Adrenal gland (tissue), 5 donors: ENCODE results near the gene GRB14.

Experiments
- POLR2A ChIP-seq, 2 donors: fragments of 450-650 bp; IDR thresholded peaks; one replicate each; pipeline ENCODE4 v1.6.1; 2017; ENCODE audit warnings: antibody characterized with exemption in 2 of 2, mild to moderate bottlenecking in 2 of 2, moderate library complexity in 1 of 2
- TF ChIP-seq, protein P1 (sequence below), 6 experiments: fragments of 450-650 bp in 4 of 6; fragments of 200-600 bp in 2 of 6; sonication (generic) in 1 of 6; IDR thresholded peaks; 1 replicate in 5 of 6; 2 replicates in 1 of 6; pipeline versions ENCODE4 v1.5.1 to v1.8.0; 2016 to 2021; ENCODE audit warnings: antibody characterized with exemption in 6 of 6, mild to moderate bottlenecking in 2 of 6, moderate library complexity in 1 of 6
- donor health status: DM: no; HTN: no; CAD: no.

DNA sequence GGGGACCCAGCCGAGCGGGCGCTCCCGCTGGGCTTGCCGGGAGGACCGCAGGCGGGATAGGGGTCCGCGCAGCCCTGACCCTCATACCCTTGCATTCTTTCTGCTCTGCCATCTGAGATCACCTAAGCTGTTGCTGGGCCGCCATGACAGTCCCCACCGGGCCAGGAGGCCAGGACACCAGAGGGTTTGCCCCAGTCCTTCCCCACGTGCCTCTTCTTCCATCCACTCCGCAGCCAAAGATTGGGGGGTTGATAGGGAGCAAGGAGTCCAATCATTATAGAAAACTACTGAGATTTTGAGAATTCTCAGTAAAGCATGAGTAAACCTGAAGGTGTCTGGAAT, 453 bp upstream of the GRB14 start:
- TF ChIP-seq, protein P1, sequence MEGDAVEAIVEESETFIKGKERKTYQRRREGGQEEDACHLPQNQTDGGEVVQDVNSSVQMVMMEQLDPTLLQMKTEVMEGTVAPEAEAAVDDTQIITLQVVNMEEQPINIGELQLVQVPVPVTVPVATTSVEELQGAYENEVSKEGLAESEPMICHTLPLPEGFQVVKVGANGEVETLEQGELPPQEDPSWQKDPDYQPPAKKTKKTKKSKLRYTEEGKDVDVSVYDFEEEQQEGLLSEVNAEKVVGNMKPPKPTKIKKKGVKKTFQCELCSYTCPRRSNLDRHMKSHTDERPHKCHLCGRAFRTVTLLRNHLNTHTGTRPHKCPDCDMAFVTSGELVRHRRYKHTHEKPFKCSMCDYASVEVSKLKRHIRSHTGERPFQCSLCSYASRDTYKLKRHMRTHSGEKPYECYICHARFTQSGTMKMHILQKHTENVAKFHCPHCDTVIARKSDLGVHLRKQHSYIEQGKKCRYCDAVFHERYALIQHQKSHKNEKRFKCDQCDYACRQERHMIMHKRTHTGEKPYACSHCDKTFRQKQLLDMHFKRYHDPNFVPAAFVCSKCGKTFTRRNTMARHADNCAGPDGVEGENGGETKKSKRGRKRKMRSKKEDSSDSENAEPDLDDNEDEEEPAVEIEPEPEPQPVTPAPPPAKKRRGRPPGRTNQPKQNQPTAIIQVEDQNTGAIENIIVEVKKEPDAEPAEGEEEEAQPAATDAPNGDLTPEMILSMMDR (IDR thresholded peaks at IDR 0.05), result no peak
- TF ChIP-seq POLR2A (IDR thresholded peaks at IDR 0.05), result no peak
